ENCODE measurements around the gene CFAP161. TPM values are rescaled to one million over a fixed set of nuclear protein-coding genes. Genes with fewer than 3 reads are reported as not detected.
A peak's percentile ranks its signal among the peaks of the same experiment; 100 is the strongest.

The CFAP161 gene
- total RNA-seq, 8 experiments from 2014 or later: 0.14 to 3.1 (median 0.62) TPM; not detected in 4

DNA sequence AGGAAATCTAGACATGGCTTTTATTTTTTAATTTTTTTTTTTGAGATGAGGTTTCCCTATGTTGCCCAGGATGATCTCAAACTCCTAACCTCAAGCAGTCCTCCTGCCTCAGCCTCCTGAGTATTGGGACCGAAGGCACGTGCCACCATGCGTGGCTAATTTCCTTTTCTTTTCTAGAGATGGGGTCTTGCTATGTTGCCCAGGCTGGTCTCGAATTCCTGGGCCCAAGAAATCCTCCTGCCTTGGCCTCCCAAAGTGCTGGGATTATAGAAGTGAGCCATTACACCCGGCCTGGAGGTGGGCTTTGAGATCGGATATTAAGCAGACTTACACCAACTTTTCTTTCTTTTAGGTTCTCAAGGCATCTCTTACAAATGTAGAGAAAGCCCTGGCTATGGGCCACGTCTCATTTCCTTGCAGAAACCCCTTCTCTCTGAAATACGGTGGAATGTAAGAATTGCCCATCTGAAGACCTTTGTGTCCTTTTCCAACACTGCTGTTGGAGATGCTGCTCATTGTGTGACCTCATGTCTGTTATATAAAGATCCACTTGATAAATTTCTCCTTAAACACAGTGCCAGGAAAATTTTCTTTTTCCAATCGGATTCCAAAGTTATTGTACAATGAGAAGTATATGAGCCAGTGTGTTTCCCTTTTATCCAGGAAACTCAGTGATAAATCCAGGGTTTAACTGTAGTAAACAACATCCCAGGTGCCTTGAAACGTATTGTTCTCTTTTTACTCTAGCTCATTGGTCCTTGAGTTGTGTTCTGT, 36.8 kb upstream of the CFAP161 start:
- no peak overlapping the region for H3K4me3 ChIP-seq
- in situ Hi-C loops (cut with MboI; ENCODE audit: low pct_unique_long_range_greater_than_20kb in 2 of 9, low sequenced_read_pairs in 9 of 9, unreplicated experiment in 9 of 9): no loop called here
- WGBS, 10 experiments: 0 to 82% (median 70%) methylated on average over 1 to 9 of the region's 10 CpGs; no CpG with 5 or more reads in 2 of the 10 experiments
- no peak for ATAC-seq (replicated peaks in 6 of 8)
- H3K4me1 ChIP-seq (replicated peaks in 1 of 2): no peaks in the 10 kb centered on the region
- H3K27ac ChIP-seq: no peak overlapping the region

DNA sequence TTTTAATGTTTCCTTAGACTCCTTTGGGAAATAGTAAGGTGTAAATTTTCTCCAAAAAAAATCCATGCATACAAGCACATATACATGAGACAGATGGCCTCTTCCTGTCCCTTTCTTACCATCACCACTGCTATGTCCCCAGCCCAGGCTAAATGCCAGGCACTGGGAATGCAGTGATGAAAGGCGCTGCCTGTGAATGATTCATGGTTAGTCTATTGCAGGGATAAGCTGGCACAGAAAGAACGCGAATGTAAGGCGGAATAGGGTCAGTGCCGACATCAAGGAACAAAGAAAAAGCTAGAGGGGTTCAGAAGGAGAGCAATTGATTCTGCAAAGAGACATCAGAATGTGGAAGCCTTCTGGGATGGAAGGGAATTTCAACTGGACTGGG, 36.2 kb upstream of the CFAP161 start:
- in situ Hi-C loops (cut with MboI; ENCODE audit: low pct_unique_long_range_greater_than_20kb in 2 of 9, low sequenced_read_pairs in 9 of 9, unreplicated experiment in 9 of 9): no loop called here
- H3K4me3 ChIP-seq: no peak overlapping the region
- H3K4me1 ChIP-seq (replicated peaks in 1 of 2): no peaks in the 10 kb centered on the region
- peak in 2 of 8 experiments; percentile 20 to 32 for ATAC-seq (replicated peaks in 6 of 8)
- 8 to 87% (median 60%) methylated on average over 2 to 5 of the region's 5 CpGs; no CpG with 5 or more reads in 1 of the 10 experiments for WGBS, 10 experiments
- no peak overlapping the region for H3K27ac ChIP-seq

DNA sequence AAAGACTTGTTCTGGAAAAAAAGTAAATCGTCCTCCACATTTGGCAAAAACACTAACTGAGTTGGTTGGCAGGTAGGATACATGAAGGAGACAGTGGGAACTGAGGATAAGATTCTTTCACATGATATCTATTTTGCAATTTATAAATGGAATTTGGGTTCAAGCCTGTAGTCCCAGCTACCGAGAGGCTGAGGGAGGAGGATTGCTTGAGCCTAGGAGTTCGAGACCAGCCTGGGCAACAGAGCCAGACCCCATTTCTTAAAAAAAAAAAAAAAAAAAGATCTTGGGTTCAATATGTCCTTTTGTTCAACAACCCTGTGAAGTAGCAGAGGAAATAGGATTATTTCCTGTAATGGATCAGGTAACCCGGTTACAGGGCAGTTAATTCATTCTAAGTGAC, 35.7 kb upstream of the CFAP161 start:
- 33 to 100% (median 59%) methylated on average over 1 to 4 of the region's 4 CpGs; no CpG with 5 or more reads in 1 of the 10 experiments for WGBS, 10 experiments
- Histone ChIP-seq H3K4me3 (no peak overlapping the region), H3K4me1 (replicated peaks in 1 of 2) (no peaks in the 10 kb centered on the region), H3K27ac (no peak overlapping the region)
- in situ Hi-C loops (cut with MboI; ENCODE audit: low pct_unique_long_range_greater_than_20kb in 2 of 9, low sequenced_read_pairs in 9 of 9, unreplicated experiment in 9 of 9): no loop called here
- no peak for ATAC-seq (replicated peaks in 6 of 8)

DNA sequence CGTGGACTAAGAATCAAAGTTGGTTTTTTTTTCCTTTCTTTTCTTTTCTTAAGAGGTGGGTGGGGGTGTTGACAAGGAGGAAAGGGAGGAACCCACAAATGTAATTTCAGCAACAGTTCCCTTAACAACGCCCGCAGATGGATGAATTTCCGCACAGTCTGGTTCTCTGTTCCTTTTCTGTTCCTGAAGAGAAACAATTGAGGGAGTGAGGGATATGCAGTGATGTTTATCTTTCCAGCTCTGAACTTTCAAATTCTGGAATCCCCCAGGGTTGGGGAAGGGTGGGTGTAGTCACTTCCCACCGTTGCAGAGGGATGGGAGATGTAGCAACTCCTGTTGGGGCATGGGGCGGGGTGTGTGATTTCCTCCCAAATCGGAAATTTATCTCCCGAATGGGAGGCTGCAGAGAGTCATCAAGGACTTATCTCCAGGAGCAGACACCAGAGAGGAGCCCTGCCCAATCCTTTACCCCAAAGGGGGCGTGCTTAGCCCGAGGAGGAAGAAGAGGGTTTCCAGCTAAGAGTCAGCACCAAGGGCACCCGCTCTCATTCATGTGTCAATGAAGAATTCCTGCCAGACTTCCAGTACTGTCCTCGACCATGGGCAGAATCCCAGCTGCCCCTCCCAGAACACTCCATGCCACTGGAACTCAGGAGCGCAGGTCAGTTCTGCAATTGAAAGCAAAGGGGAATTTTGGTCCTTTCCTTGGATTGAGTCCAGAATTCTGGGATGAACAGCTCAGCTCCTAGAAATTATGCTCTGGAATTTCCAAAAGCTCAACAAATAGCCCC, 35.0 kb upstream of the CFAP161 start:
- Histone ChIP-seq H3K4me1 (replicated peaks in 1 of 2) (no peaks in the 10 kb centered on the region), H3K27ac (no peak overlapping the region), H3K4me3 (no peak overlapping the region)
- 5 to 90% (median 71%) methylated on average over 1 to 8 of the region's 13 CpGs; no CpG with 5 or more reads in 3 of the 10 experiments for WGBS, 10 experiments
- in situ Hi-C loops (cut with MboI; ENCODE audit: low pct_unique_long_range_greater_than_20kb in 2 of 9, low sequenced_read_pairs in 9 of 9, unreplicated experiment in 9 of 9): no loop called here
- ATAC-seq (replicated peaks in 6 of 8): peak in 3 of 8 experiments; percentile 53 to 86 (median 83)

DNA sequence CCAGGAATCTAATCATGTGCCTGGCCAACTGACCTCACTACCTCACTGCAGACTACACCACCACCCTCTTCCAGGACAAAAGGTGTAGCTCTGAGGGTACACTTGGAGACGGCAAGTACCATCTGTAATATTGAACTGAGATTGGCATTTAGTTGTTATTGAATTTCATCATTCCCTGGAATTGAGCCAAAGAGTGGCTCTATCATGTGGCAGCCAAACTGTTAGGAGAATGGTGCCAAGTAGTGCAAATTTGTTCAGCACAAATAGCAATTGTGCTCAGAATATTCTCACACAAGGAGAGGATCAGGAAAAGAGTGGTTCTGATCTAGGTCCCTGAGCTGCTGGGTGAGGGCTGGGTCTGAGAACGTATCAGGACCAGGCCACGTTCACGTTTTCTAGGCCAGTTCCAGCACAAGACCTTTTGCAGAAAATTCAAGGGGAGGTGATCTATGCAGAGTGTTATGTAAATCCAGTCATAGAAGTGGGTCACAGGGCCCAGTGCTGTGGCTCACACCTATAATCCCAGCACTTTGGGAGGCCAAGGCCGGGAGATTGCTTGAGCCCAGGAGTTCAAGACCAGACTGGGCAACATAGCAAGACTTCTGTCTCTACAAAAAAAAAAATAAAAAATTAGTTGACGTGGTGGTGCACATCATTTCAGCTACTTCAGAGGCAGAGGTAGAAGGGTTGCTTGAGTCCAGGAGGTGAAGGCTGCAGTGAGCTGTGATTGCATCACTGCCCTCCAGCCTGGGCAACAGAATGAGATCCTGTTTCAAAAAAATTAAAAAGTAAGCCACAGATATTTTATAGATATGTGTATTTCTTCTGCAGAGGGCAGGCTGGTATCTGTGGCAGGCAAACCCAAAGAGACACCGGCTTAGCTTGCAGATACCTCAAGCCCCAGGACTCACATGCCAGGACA, 31.9 kb upstream of the CFAP161 start:
- no peaks in the 10 kb centered on the region for H3K4me1 ChIP-seq (replicated peaks in 1 of 2)
- H3K27ac ChIP-seq: no peak overlapping the region
- ATAC-seq (replicated peaks in 6 of 8): no peak
- WGBS, 10 experiments: 43 to 100% (median 69%) methylated on average over 1 to 7 of the region's 7 CpGs
- in situ Hi-C loops (cut with MboI; ENCODE audit: low pct_unique_long_range_greater_than_20kb in 2 of 9, low sequenced_read_pairs in 9 of 9, unreplicated experiment in 9 of 9): loop anchor here in 3 of 9 experiments (10.0 to 25.0 kb wide), 2 partner anchors 115 to 163 kb away; partner anchors contain the start of gene MESD (in 1 of the 3)
- no peak overlapping the region for H3K4me3 ChIP-seq

DNA sequence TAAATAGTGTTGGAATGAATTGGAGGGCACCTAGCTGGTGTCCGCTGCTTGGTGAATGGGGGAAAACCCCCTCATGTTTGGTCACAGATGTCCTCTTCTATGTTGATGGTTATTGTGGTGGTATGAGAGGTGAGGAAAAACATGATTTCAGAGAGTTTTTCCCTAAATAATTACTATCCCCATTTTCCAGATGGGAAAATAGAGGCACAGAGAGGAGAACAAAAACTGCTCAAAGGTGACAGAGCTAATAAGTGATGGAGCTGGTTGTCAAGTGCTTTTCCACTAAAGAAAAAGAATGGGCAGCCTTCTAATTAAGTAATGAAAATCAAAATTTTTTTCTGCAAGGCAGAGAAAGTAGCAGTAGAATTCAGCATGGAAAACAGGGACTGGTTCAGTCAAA, 30.2 kb upstream of the CFAP161 start:
- WGBS, 10 experiments: 57 to 100% (median 100%) methylated on average over 1 of the region's 1 CpG; no CpG with 5 or more reads in 6 of the 10 experiments
- no peak for ATAC-seq (replicated peaks in 6 of 8)
- no peaks in the 10 kb centered on the region for H3K4me1 ChIP-seq (replicated peaks in 1 of 2)
- H3K4me3 ChIP-seq: no peak overlapping the region
- in situ Hi-C loops (cut with MboI; ENCODE audit: low pct_unique_long_range_greater_than_20kb in 2 of 9, low sequenced_read_pairs in 9 of 9, unreplicated experiment in 9 of 9): loop anchor here in 3 of 9 experiments (10.0 to 25.0 kb wide), 2 partner anchors 117 to 161 kb away; partner anchors contain the start of gene MESD (in 1 of the 3)
- no peak overlapping the region for H3K27ac ChIP-seq

DNA sequence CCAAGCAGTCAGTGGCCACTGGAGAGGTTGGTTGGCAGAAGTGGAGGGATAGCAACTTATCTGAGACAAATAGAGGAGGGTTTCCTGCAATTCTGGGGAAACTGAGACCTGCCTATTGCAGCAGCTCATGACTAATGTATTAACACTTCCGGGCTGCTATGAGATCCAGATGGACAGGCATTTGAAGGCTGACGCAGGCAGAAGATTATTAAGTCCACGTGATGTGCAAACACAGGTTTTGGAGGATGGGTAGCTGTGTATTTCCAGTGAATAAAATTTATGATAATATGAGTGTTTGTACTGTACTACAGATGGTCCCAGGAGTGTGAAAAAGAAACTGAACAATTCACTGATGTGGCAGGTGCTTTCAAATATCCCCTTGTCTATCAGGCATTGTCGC, 28.5 kb upstream of the CFAP161 start:
- WGBS, 10 experiments: 0 to 100% (median 60%) methylated on average over 1 to 4 of the region's 4 CpGs; no CpG with 5 or more reads in 1 of the 10 experiments
- no peak overlapping the region for H3K4me3 ChIP-seq
- ATAC-seq (replicated peaks in 6 of 8): peak in 3 of 8 experiments; percentile 52 to 60 (median 54)
- in situ Hi-C loops (cut with MboI; ENCODE audit: low pct_unique_long_range_greater_than_20kb in 2 of 9, low sequenced_read_pairs in 9 of 9, unreplicated experiment in 9 of 9): loop anchor here in 4 of 9 experiments (5.0 to 25.0 kb wide), 3 partner anchors 118 to 162 kb away; partner anchors contain the start of gene MESD (in 1 of the 4)
- no peak overlapping the region for H3K27ac ChIP-seq
- no peaks in the 10 kb centered on the region for H3K4me1 ChIP-seq (replicated peaks in 1 of 2)

DNA sequence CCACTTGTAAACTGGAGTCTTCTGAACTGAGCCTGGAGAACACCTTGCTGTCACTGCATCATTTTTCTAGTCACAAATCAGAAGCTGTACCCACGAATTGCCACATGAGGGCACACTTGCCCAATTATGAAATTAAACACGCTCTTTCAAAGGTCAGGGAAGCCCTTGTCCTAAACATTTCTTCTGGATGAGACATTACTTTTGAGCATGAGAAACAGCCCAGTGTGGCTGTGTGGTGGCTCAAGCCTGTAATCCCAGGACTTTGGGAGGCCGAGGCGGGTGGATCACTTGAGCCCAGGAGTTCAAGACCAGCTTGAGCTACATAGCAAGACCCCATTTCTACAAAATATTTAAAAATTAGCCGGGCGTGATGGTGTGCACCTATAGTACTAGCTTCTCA, 27.5 kb upstream of the CFAP161 start:
- Histone ChIP-seq H3K27ac (no peak overlapping the region), H3K4me1 (replicated peaks in 1 of 2) (no peaks in the 10 kb centered on the region), H3K4me3 (no peak overlapping the region)
- in situ Hi-C loops (cut with MboI; ENCODE audit: low pct_unique_long_range_greater_than_20kb in 2 of 9, low sequenced_read_pairs in 9 of 9, unreplicated experiment in 9 of 9): loop anchor here in 4 of 9 experiments (5.0 to 25.0 kb wide), 3 partner anchors 119 to 161 kb away; partner anchors contain the start of gene MESD (in 1 of the 4)
- 0 to 100% (median 40%) methylated on average over 1 to 6 of the region's 6 CpGs; no CpG with 5 or more reads in 1 of the 10 experiments for WGBS, 10 experiments
- ATAC-seq (replicated peaks in 6 of 8): peak; percentile 12 to 78 (median 36)

DNA sequence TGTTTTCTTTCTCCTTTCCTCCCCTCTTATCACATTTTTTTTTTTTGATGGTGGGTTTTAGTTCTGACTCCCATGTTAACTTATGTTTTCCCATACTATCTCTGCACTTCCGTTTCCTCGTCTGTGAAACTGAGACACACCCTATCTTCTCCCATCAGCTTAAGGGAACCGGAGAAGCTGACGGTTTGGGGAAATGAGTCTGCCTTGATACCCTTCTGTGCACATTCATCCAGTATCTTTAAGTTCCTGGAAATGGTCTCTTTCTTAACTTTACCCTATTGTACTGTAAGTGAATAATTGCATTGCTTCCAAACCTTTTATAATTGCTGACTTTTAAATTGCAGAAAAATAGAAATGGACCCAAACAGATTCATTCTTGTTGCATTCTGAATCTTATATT, 26.2 kb upstream of the CFAP161 start:
- 17 to 100% (median 78%) methylated on average over 2 to 4 of the region's 4 CpGs for WGBS, 10 experiments
- Histone ChIP-seq H3K27ac (no peak overlapping the region), H3K4me1 (replicated peaks in 1 of 2) (no peaks in the 10 kb centered on the region), H3K4me3 (no peak overlapping the region)
- no peak for ATAC-seq (replicated peaks in 6 of 8)
- in situ Hi-C loops (cut with MboI; ENCODE audit: low pct_unique_long_range_greater_than_20kb in 2 of 9, low sequenced_read_pairs in 9 of 9, unreplicated experiment in 9 of 9): loop anchor here in 4 of 9 experiments (5.0 to 25.0 kb wide), 3 partner anchors 121 to 159 kb away; partner anchors contain the start of gene MESD (in 1 of the 4)

DNA sequence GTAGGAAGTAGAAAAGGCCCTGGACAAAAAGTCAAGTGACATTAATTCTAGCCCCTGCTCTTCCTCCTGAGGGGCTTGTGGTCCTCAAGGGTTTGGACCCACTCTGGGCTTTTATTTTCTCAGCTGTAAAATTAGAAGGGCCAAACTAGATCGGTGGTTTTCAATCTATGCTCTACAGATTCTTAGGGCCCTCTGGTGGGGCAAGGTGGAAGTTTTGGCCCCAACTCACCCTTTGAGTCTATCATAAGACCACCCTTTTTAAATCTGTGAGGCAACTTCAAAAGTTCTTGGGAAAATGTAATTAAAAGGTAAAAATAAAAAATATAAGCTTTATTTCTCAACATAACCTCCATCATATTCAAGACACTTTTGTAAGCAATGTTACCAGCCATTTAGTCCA, 25.6 kb upstream of the CFAP161 start:
- Histone ChIP-seq H3K4me1 (replicated peaks in 1 of 2) (no peaks in the 10 kb centered on the region), H3K4me3 (no peak overlapping the region), H3K27ac (no peak overlapping the region)
- WGBS, 10 experiments: 0 to 83% (median 17%) methylated on average over 1 of the region's 1 CpG; no CpG with 5 or more reads in 3 of the 10 experiments
- in situ Hi-C loops (cut with MboI; ENCODE audit: low pct_unique_long_range_greater_than_20kb in 2 of 9, low sequenced_read_pairs in 9 of 9, unreplicated experiment in 9 of 9): loop anchor here in 4 of 9 experiments (5.0 to 25.0 kb wide), 3 partner anchors 121 to 159 kb away; partner anchors contain the start of gene MESD (in 1 of the 4)
- ATAC-seq (replicated peaks in 6 of 8): peak in 1 of 8 experiments; percentile 52

DNA sequence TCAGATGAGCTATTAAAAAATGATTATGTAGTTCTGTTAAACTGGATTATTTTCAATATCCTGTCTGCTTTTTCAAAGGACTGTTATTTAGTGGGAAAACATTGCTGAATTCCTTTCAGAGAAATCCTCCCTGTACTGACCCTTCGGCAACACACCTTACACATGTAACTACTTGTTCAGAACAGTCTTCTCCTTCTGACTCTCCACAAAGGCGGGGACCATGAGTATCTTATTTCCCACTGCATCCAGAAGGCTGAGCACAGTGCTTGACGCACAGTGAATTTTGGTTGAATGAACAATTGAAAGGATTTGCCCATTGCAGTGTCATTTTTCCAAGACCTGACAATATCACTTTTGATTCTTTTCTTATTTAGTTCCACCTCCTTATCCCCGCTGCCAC, 23.1 kb upstream of the CFAP161 start:
- no peak for ATAC-seq (replicated peaks in 6 of 8)
- Histone ChIP-seq H3K4me1 (replicated peaks in 1 of 2) (no peaks in the 10 kb centered on the region), H3K4me3 (no peak overlapping the region), H3K27ac (no peak overlapping the region)
- WGBS, 10 experiments: 29 to 100% (median 64%) methylated on average over 2 to 4 of the region's 4 CpGs; no CpG with 5 or more reads in 3 of the 10 experiments
- in situ Hi-C loops (cut with MboI; ENCODE audit: low pct_unique_long_range_greater_than_20kb in 2 of 9, low sequenced_read_pairs in 9 of 9, unreplicated experiment in 9 of 9): loop anchor here in 1 of 9 experiments (25.0 kb wide), 1 partner anchor 124 kb away; the partner anchor contains the start of gene MESD
